Adrenal gland (tissue), 5 donors: ENCODE measurements around the gene BATF3.

Source experiments
- CTCF ChIP-seq, 6 experiments: fragments of 450-650 bp in 4 of 6; fragments of 200-600 bp in 2 of 6; sonication (generic) in 1 of 6; IDR thresholded peaks; 1 replicate in 5 of 6; 2 replicates in 1 of 6; pipeline versions ENCODE4 v1.5.1 to v1.8.0; 2016 to 2021; ENCODE audit warnings: antibody characterized with exemption in 6 of 6, mild to moderate bottlenecking in 2 of 6, moderate library complexity in 1 of 6
- POLR2A ChIP-seq, 2 donors: fragments of 450-650 bp; IDR thresholded peaks; one replicate each; pipeline ENCODE4 v1.6.1; 2017; ENCODE audit warnings: antibody characterized with exemption in 2 of 2, mild to moderate bottlenecking in 2 of 2, moderate library complexity in 1 of 2
- donor health status: DM: no; HTN: no; CAD: no.

GRCh38 chr1:212712451-212713303, 13.0 kb upstream of the BATF3 start:
- TF ChIP-seq POLR2A (IDR thresholded peaks at IDR 0.05), result no peak
- TF ChIP-seq CTCF (IDR thresholded peaks at IDR 0.05), result no peak
